Endodermal cell (in vitro differentiated cells): ENCODE data around the gene HOXC4. TPM values are rescaled to one million over a fixed set of nuclear protein-coding genes. Genes with fewer than 3 reads are reported as not detected.
A peak's percentile ranks its signal among the peaks of the same experiment; 100 is the strongest.

Experiments
- DNase-seq: peaks from one replicate; pipeline ENCODE4 v3.0.0-alpha.2; 2017
- H3K27ac ChIP-seq: 2 replicates; pipeline ENCODE4 v1.5.1; 2013; ENCODE audit warnings: mild to moderate bottlenecking, low read depth, low read length, moderate library complexity
- H3K27me3 ChIP-seq: 2 replicates; pipeline ENCODE4 v1.6.1; 2013; ENCODE audit warnings: mild to moderate bottlenecking, low read length, moderate library complexity; ENCODE audit not compliant: insufficient read depth, control insufficient read depth, poor library complexity, severe bottlenecking
- H3K36me3 ChIP-seq: 2 replicates; pipeline ENCODE4 v1.7.0; 2013; ENCODE audit warnings: mild to moderate bottlenecking, low read length, moderate library complexity; ENCODE audit not compliant: control insufficient read depth, insufficient read depth
- H3K4me1 ChIP-seq: one replicate; pipeline ENCODE4 v1.7.0; 2013; ENCODE audit warnings: low read length; ENCODE audit not compliant: control insufficient read depth, insufficient read depth
- H3K4me3 ChIP-seq: 2 replicates; pipeline ENCODE4 v1.5.1; 2013; ENCODE audit warnings: mild to moderate bottlenecking, low read length, moderate library complexity
- H3K9ac ChIP-seq: 2 replicates; pipeline ENCODE4 v1.6.1; 2013; ENCODE audit warnings: mild to moderate bottlenecking, low read length, moderate library complexity; ENCODE audit not compliant: poor library complexity, severe bottlenecking; ENCODE audit errors: extremely low read depth
- H3K9me3 ChIP-seq: 2 replicates; pipeline ENCODE4 v1.6.1; 2013; ENCODE audit warnings: mild to moderate bottlenecking, low read length, moderate library complexity; ENCODE audit not compliant: control insufficient read depth
- H3K27ac Mint-ChIP-seq: 2 replicates; pipeline ENCODE4 v1.8.0; 2020; ENCODE audit warnings: mixed read lengths
- H3K27me3 Mint-ChIP-seq: 2 replicates; pipeline ENCODE4 v1.8.0; 2021; ENCODE audit warnings: mild to moderate bottlenecking, mixed read lengths; ENCODE audit not compliant: insufficient read depth
- H3K36me3 Mint-ChIP-seq: 2 replicates; pipeline ENCODE4 v1.8.0; 2020; ENCODE audit warnings: low read depth, mixed read lengths
- H3K4me1 Mint-ChIP-seq: 2 replicates; pipeline ENCODE4 v1.8.0; 2020; ENCODE audit warnings: mixed read lengths
- H3K4me3 Mint-ChIP-seq: 2 replicates; pipeline ENCODE4 v1.8.0; 2020; ENCODE audit warnings: mild to moderate bottlenecking, moderate library complexity, mixed read lengths
- H3K9me3 Mint-ChIP-seq: 2 replicates; pipeline ENCODE4 v1.8.0; 2020; ENCODE audit warnings: mild to moderate bottlenecking, mixed read lengths
- WGBS, 2 experiments: methylation state at CpG; one replicate each; pipeline versions ENCODE4 v1.1.5 to v1.1.7; 2013; ENCODE audit warnings: missing lambda C conversion rate in 2 of 2, mixed read lengths in 1 of 2; ENCODE audit not compliant: insufficient coverage in 1 of 2, insufficient read length in 1 of 2; 5-methylcytosine and 5-hydroxymethylcytosine counted together
- total RNA-seq, 2 donors: library from RNA; stranded (reverse); fragmentation: NEBNext Ultra II Directional in 1 of 2; extraction: Animal tissue kit (Norgen Biotek cat#: 25700) in 1 of 2; gene quantifications; 2 replicates in 1 of 2; 3 replicates in 1 of 2; pipeline ENCODE4 v1.2.1, GENCODE V29; 2021
- TF ChIP-seq, protein P1 (sequence below): fragments of 200-600 bp; sonication (generic); conservative IDR thresholded peaks from 2 replicates; pipeline ENCODE4 v1.5.0; 2021; ENCODE audit warnings: antibody characterized with exemption, mild to moderate bottlenecking

Gene HOXC4
- total RNA-seq, 2 donors from 2014 or later = not detected

GRCh38 chr12:54060174-54060974 is 6.7 kb downstream of the HOXC4 start:
- Histone ChIP-seq H3K9ac (no peak overlapping the region), H3K4me3 (no peak overlapping the region), H3K27ac (no peak overlapping the region), H3K9me3 (no peaks in the 10 kb centered on the region), H3K27me3 (peaks cover 100% of the 10 kb centered on the region), H3K36me3 (no peaks in the 10 kb centered on the region), H3K4me1 (no peaks in the 10 kb centered on the region)
- no peak overlapping the region for H3K4me3 Mint-ChIP-seq
- no peak overlapping the region for H3K27ac Mint-ChIP-seq
- 16 to 22% methylated on average over 11 to 35 of the region's 38 CpGs for WGBS, 2 experiments
- H3K4me1 Mint-ChIP-seq = no peaks in the 10 kb centered on the region
- TF ChIP-seq, protein P1, sequence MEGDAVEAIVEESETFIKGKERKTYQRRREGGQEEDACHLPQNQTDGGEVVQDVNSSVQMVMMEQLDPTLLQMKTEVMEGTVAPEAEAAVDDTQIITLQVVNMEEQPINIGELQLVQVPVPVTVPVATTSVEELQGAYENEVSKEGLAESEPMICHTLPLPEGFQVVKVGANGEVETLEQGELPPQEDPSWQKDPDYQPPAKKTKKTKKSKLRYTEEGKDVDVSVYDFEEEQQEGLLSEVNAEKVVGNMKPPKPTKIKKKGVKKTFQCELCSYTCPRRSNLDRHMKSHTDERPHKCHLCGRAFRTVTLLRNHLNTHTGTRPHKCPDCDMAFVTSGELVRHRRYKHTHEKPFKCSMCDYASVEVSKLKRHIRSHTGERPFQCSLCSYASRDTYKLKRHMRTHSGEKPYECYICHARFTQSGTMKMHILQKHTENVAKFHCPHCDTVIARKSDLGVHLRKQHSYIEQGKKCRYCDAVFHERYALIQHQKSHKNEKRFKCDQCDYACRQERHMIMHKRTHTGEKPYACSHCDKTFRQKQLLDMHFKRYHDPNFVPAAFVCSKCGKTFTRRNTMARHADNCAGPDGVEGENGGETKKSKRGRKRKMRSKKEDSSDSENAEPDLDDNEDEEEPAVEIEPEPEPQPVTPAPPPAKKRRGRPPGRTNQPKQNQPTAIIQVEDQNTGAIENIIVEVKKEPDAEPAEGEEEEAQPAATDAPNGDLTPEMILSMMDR = no peak
- no peaks in the 10 kb centered on the region for H3K36me3 Mint-ChIP-seq
- H3K27me3 Mint-ChIP-seq = peaks cover 98% of the 10 kb centered on the region
- DNase-seq = peak; percentile 46
- no peaks in the 10 kb centered on the region for H3K9me3 Mint-ChIP-seq

DNA sequence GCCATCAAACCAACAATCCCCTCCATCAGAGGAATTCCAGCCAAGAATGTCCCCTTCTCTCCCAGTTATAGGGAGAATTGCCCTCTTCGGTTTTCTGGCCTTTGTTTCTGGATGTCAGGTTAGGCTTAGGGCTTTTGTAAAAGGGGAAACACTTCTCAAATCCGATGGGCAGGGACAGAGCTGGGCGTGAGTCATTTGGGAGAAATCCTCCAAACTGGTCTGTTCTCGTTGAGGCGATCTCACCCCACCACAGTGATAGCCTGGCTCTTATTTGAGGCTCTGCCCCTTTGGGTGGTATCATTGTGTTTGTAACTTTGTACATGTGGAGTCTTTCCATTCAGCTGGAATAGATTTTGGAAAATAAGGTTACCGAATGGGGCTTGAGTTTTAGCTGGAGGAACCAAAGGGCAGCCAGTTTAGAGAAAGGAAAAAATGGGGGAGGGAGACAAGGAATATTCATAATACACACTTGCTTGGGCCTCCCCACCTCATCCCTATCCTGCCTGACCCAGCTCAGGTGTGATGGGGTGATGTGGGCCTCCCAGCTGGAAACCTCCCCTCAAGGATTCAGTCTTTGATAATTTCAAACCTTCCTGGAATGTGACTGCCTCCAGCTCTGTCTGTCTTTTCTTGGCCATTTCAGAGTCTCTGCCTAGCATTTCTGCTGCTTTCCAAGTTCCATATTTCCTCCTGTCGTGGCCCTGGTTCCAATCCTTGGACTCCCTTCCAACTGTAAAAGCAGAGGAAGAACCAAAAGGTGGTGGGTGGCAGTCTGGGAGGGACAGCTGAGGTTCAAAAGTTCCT is 7.5 kb downstream of the HOXC4 start:
- H3K27ac ChIP-seq = no peak overlapping the region
- Mint-ChIP-seq H3K4me1 (no peaks in the 10 kb centered on the region), H3K9me3 (no peaks in the 10 kb centered on the region), H3K4me3 (no peak overlapping the region), H3K36me3 (no peaks in the 10 kb centered on the region), H3K27ac (no peak overlapping the region), H3K27me3 (peaks cover 98% of the 10 kb centered on the region)
- DNase-seq = peak; percentile 52
- H3K36me3 ChIP-seq = no peaks in the 10 kb centered on the region
- H3K4me1 ChIP-seq = no peaks in the 10 kb centered on the region
- no peak overlapping the region for H3K9ac ChIP-seq
- TF ChIP-seq, protein P1 = no peak
- no peak overlapping the region for H3K4me3 ChIP-seq
- no peaks in the 10 kb centered on the region for H3K9me3 ChIP-seq
- H3K27me3 ChIP-seq = peaks cover 100% of the 10 kb centered on the region
- 14 to 22% methylated on average over 6 to 7 of the region's 7 CpGs for WGBS, 2 experiments

- Histone ChIP-seq H3K4me3 (no peak overlapping the region), H3K9me3 (no peaks in the 10 kb centered on the region), H3K36me3 (no peaks in the 10 kb centered on the region), H3K27me3 (peaks cover 100% of the 10 kb centered on the region), H3K27ac (no peak overlapping the region), H3K4me1 (no peaks in the 10 kb centered on the region), H3K9ac (no peak overlapping the region)
- H3K4me3 Mint-ChIP-seq = no peak overlapping the region
- peaks cover 93% of the 10 kb centered on the region for H3K27me3 Mint-ChIP-seq
- no peak overlapping the region for H3K27ac Mint-ChIP-seq
- H3K9me3 Mint-ChIP-seq = no peaks in the 10 kb centered on the region
- no peaks in the 10 kb centered on the region for H3K4me1 Mint-ChIP-seq
- H3K36me3 Mint-ChIP-seq = no peaks in the 10 kb centered on the region
- TF ChIP-seq, protein P1 = no peak
- DNase-seq = no peak
Observed at GRCh38 chr12:54065677-54066076, 12.0 kb downstream of the HOXC4 start.
